NB4 (cell line): Measurements from ENCODE around the gene CCNY.
A peak's percentile ranks its signal among the peaks of the same experiment; 100 is the strongest.

Source experiments
- DNase-seq: peaks from one replicate; pipeline ENCODE4 v3.0.0; 2010; ENCODE audit warnings: low read depth
- H3K4me3 ChIP-seq: one replicate; pipeline ENCODE4 v1.5.1; 2011; ENCODE audit warnings: mild to moderate bottlenecking, low read depth, low read length, moderate library complexity
- MYC ChIP-seq: IDR thresholded peaks from 2 replicates; pipeline ENCODE4 v1.6.1; 2011; ENCODE audit warnings: low read depth, low read length
- POLR2A ChIP-seq: IDR thresholded peaks from 2 replicates; pipeline ENCODE4 v1.6.1; 2011; ENCODE audit warnings: mild to moderate bottlenecking; ENCODE audit not compliant: insufficient read length; ENCODE audit errors: extremely low read depth
- TF ChIP-seq, protein P1 (sequence below): IDR thresholded peaks from 2 replicates; pipeline ENCODE4 v1.6.1; 2011; ENCODE audit warnings: low read depth, low read length
- TF ChIP-seq, protein P2 (sequence below): IDR thresholded peaks from one replicate; pipeline ENCODE4 v1.5.1; 2012; ENCODE audit warnings: low read depth, low read length

Gene CCNY

DNA sequence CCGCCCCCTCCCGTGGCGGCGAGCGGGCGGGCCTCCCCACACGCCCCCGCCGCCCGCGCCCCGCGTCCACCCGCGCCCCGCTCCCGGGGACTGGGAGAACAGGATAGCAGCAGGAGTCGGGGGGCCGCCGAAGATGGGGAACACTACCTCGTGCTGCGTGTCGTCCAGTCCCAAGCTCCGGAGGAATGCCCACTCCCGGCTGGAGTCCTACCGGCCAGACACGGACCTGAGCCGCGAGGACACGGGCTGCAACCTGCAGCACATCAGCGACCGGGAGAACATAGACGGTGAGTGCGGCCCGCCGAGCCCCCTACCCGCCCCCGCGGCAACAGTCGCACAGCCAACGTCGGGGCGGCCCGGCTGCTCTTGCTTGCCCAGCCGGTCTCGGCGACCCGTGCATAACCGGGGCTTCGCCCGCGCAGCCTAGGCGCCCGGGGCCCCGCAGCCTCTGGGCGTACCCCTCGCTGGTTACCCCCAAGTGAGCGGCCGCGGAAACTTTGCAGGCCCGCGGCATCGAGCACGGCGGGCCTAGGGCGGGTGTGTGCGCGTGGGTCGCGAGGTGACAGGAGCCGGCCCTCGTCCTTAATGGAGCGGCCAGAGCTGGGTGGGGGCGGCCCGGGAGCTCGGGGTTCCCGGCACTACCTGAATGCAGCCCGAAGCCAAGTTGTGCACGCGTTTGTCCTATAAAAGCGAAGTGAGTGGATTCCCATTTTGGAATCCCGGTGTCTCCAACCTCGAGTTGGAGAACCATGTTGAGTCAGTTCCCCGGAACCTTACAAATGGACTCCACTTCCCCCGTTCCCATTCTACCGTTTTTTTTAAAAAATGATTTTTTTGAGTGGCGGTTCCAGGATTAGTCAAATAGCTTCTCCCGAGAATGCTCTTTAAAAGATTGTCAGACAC lies 863 bp downstream of the CCNY start:
- peak; percentile 45 for DNase-seq
- H3K4me3 ChIP-seq = peak overlapping the region; percentile 64
- no peak for TF ChIP-seq POLR2A
- TF ChIP-seq, protein P1, sequence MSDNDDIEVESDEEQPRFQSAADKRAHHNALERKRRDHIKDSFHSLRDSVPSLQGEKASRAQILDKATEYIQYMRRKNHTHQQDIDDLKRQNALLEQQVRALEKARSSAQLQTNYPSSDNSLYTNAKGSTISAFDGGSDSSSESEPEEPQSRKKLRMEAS = no peak
- TF ChIP-seq MYC = no peak
- TF ChIP-seq, protein P2, sequence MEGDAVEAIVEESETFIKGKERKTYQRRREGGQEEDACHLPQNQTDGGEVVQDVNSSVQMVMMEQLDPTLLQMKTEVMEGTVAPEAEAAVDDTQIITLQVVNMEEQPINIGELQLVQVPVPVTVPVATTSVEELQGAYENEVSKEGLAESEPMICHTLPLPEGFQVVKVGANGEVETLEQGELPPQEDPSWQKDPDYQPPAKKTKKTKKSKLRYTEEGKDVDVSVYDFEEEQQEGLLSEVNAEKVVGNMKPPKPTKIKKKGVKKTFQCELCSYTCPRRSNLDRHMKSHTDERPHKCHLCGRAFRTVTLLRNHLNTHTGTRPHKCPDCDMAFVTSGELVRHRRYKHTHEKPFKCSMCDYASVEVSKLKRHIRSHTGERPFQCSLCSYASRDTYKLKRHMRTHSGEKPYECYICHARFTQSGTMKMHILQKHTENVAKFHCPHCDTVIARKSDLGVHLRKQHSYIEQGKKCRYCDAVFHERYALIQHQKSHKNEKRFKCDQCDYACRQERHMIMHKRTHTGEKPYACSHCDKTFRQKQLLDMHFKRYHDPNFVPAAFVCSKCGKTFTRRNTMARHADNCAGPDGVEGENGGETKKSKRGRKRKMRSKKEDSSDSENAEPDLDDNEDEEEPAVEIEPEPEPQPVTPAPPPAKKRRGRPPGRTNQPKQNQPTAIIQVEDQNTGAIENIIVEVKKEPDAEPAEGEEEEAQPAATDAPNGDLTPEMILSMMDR = no peak

DNA sequence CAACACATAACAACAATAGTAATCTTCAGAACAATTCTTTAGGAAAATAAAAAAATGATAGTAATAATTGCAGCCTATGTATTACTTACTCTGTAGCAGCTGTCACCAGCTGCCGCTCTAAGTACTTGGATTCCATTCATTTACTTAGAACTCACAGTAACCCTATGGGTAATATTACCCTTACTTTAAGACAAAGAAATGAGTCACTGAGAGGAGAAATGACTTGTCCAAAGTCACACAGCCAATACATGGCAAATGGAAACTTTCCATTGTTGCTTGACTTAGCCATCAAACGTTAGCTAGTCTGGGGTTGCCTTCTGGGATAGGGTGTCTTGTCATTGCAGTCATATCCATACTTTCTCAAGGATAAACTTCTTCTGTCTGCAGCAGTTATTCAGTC lies 3.6 kb downstream of the CCNY start:
- TF ChIP-seq POLR2A (no peak), MYC (no peak)
- TF ChIP-seq, protein P2 = no peak
- TF ChIP-seq, protein P1 = no peak
- DNase-seq = peak; percentile 12
- no peak overlapping the region for H3K4me3 ChIP-seq

DNA sequence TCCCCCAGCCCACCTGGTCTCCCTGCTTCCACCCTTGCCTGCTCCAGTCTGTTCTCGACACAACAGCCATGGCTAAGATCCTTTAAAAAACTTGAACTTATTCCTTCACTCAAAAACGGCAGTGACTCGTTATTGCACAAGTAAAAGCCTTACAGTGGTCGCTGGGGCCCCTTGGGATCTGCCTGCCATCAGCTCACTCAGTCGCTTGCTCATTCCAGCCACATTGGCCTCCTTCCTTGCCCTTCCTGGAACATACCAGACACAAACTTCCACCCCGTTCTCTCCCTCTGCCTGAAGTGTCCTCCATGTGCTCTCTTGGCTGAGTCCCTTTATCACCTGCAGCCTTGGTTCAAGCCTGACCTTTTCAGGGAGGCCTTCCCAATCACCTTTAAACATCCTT lies 4.7 kb downstream of the CCNY start:
- H3K4me3 ChIP-seq = peak overlapping the region; percentile 28
- no peak for TF ChIP-seq MYC
- no peak for TF ChIP-seq POLR2A
- TF ChIP-seq, protein P2 = no peak
- DNase-seq = peak; percentile 78

DNA sequence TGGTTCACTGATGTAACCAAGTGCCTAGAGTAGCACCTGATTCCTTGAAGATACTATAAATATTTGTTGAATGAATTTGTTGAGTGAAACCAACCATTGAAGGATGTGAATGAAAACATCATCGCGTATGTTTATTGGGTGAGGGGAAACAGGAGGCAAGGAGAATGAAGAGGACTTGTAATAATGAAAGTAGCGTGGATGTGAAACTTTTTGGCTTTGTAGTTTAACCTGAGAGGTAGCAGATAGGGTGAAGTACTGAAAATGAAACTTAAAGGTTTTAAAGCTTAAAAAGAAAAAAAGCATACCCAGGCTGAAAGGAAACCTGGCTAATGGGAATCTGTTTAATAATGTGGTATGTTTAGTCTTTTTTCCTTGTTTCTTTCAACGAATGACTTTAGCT lies 5.2 kb downstream of the CCNY start:
- DNase-seq = no peak
- no peak overlapping the region for H3K4me3 ChIP-seq
- TF ChIP-seq, protein P1 = no peak
- TF ChIP-seq POLR2A = no peak
- TF ChIP-seq, protein P2 = no peak
- TF ChIP-seq MYC = no peak

DNA sequence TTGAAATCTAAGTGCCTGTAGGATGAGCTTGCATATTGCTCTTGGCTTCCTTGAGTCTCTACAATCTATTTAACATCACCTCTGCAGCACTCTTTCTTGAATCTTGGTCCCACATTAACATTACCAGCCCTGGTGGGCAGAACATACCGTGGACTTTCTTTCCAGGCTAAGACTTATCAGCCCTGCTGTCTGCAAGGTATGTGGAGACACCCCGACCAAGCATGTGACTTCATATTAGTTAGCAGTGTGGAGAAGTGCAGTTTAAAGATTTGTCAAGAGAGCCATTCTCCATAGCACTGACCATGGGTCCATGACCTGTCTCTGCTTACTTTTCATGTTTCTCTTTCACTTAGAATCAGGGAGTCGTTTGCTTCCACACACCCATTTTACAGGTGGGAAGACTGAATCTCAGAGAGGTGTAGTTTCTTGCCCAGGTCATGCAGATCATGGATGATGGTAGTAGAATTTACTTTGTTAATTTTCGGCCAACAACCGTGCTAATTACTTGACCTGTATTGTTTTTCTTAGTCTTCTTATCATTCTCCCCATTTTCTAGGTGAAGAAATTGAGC lies 6.0 kb downstream of the CCNY start:
- H3K4me3 ChIP-seq = no peak overlapping the region
- no peak for TF ChIP-seq POLR2A
- TF ChIP-seq MYC = no peak
- TF ChIP-seq, protein P2 = no peak
- TF ChIP-seq, protein P1 = no peak
- no peak for DNase-seq
